Measurements from ENCODE around the gene VWC2L.

GRCh38 chr2:214465363-214466146, 54.7 kb downstream of the VWC2L start:
- TF ChIP-seq E2F6 (IDR thresholded peaks at IDR 0.05; ENCODE audit: borderline replicate concordance, low read depth), result no peak
- TF ChIP-seq, protein P1, sequence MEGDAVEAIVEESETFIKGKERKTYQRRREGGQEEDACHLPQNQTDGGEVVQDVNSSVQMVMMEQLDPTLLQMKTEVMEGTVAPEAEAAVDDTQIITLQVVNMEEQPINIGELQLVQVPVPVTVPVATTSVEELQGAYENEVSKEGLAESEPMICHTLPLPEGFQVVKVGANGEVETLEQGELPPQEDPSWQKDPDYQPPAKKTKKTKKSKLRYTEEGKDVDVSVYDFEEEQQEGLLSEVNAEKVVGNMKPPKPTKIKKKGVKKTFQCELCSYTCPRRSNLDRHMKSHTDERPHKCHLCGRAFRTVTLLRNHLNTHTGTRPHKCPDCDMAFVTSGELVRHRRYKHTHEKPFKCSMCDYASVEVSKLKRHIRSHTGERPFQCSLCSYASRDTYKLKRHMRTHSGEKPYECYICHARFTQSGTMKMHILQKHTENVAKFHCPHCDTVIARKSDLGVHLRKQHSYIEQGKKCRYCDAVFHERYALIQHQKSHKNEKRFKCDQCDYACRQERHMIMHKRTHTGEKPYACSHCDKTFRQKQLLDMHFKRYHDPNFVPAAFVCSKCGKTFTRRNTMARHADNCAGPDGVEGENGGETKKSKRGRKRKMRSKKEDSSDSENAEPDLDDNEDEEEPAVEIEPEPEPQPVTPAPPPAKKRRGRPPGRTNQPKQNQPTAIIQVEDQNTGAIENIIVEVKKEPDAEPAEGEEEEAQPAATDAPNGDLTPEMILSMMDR (IDR thresholded peaks at IDR 0.05), result no peak
- no peak for TF ChIP-seq RFX5 (IDR thresholded peaks at IDR 0.05)
- no peak for TF ChIP-seq RCOR1 (IDR thresholded peaks at IDR 0.05; ENCODE audit: low read depth, low read length)
- no peak for TF ChIP-seq JUN (IDR thresholded peaks at IDR 0.05)
- no peak for TF ChIP-seq ZC3H11A (IDR thresholded peaks at IDR 0.05)
- no peak for TF ChIP-seq MAFK (IDR thresholded peaks at IDR 0.05; ENCODE audit: partially characterized antibody)
